GM12878 (cell line): Measurements from ENCODE around the gene RPS6KA4. TPM values are rescaled to one million over a fixed set of nuclear protein-coding genes. Genes with fewer than 3 reads are reported as not detected.

Source experiments
- ATAC-seq: fragments of 200-7000 bp; cut with Tn5 transposase; 3 replicates; pipeline ENCODE4 v1.9.1; 2020; ENCODE audit warnings: mild to moderate bottlenecking, moderate library complexity
- BruUV-seq: library from RNA; stranded (reverse); fragments of 400-500 nt; replicated peaks from 2 replicates; lab custom pipeline; 2021; lab: Mats Ljungman, UMichigan
- CTCF ChIA-PET: fragments of 300-600 bp; sonication (Branson Sonifier 250); formaldehyde crosslinking; extraction: SDS; loops from one replicate; lab custom pipeline; 2021; ENCODE audit warnings: inconsistent platforms; lab: Yijun Ruan, JAX
- POLR2A ChIA-PET: fragments of 350-600 bp; formaldehyde crosslinking; extraction: SDS; loops from one replicate; lab custom pipeline; 2021; ENCODE audit warnings: inconsistent platforms; lab: Charles Lee
- RAD21 ChIA-PET: fragments of 300-600 bp; sonication (Branson Sonifier 250); formaldehyde crosslinking; loops from one replicate; lab custom pipeline; 2023; ENCODE audit warnings: antibody characterized with exemption; ENCODE audit not compliant: unreplicated experiment; lab: Charles Lee
- SMC1A ChIA-PET: fragments of 300-600 bp; sonication (Branson Sonifier 250); formaldehyde crosslinking; loops from one replicate; lab custom pipeline; 2023; ENCODE audit not compliant: unreplicated experiment, uncharacterized antibody; lab: Charles Lee
- DNase-seq: peaks from one replicate; pipeline ENCODE4 v3.0.0-alpha.2; 2011; ENCODE audit warnings: low read depth, low spot score
- FAIRE-seq: peaks from 3 replicates; lab custom pipeline; 2011; peaks lifted over from hg19 to GRCh38; lab: Jason Lieb, UNC
- H2AFZ ChIP-seq: 2 replicates; pipeline ENCODE4 v1.6.0; 2011; ENCODE audit warnings: low read depth, low read length, control low read depth; ENCODE audit not compliant: control insufficient read depth
- H3K27ac ChIP-seq: 2 replicates; pipeline ENCODE4 v1.5.1; 2011; ENCODE audit warnings: control low read depth; ENCODE audit not compliant: control insufficient read depth, insufficient read depth
- H3K27me3 ChIP-seq, 2 experiments: replicated peaks in 1 of 2; 2 replicates each; pipeline versions ENCODE4 v1.6.0 to v1.6.1; 2011; ENCODE audit warnings: low read length in 1 of 2; ENCODE audit not compliant: control insufficient read depth in 2 of 2, insufficient read depth in 2 of 2
- H3K36me3 ChIP-seq, 2 experiments: 2 replicates each; pipeline ENCODE4 v1.5.1; 2011; ENCODE audit warnings: low read length in 1 of 2; ENCODE audit not compliant: control insufficient read depth in 2 of 2, insufficient read depth in 2 of 2
- H3K4me1 ChIP-seq: 2 replicates; pipeline ENCODE4 v1.6.1; 2011; ENCODE audit warnings: mild to moderate bottlenecking, low read length, moderate library complexity, mixed read lengths; ENCODE audit not compliant: control insufficient read depth, insufficient read depth
- H3K4me2 ChIP-seq: 2 replicates; pipeline ENCODE4 v1.6.0; 2011; ENCODE audit warnings: control low read depth; ENCODE audit not compliant: control insufficient read depth, insufficient read depth
- H3K4me3 ChIP-seq: fragments of 200-600 bp; sonication (generic); 2 replicates; pipeline ENCODE4 v1.5.1; 2016
- H3K79me2 ChIP-seq: 2 replicates; pipeline ENCODE4 v1.6.0; 2011; ENCODE audit warnings: low read length; ENCODE audit not compliant: control insufficient read depth, insufficient read depth
- H3K9ac ChIP-seq: 2 replicates; pipeline ENCODE4 v1.8.0; 2011; ENCODE audit warnings: low read length, control low read depth, mixed read lengths; ENCODE audit not compliant: control insufficient read depth, insufficient read depth
- H3K9me3 ChIP-seq: replicated peaks from 3 replicates; pipeline ENCODE4 v1.5.1; 2011; ENCODE audit warnings: mild to moderate bottlenecking, low read length; ENCODE audit not compliant: control insufficient read depth, insufficient read depth
- H4K20me1 ChIP-seq: 2 replicates; pipeline ENCODE4 v1.6.0; 2011; ENCODE audit not compliant: control insufficient read depth, insufficient read depth
- BRCA1 ChIP-seq: IDR thresholded peaks from 2 replicates; pipeline ENCODE4 v1.6.1; 2011; ENCODE audit warnings: low read depth, low read length, improper control_type of control experiment
- PML ChIP-seq: IDR thresholded peaks from 2 replicates; pipeline ENCODE4 v1.6.1; 2012; ENCODE audit warnings: low read length, inconsistent platforms
- RBBP5 ChIP-seq: fragments of 200-600 bp; sonication (generic); conservative IDR thresholded peaks from 2 replicates; pipeline ENCODE4 v1.6.1; 2016
- SP1 ChIP-seq: IDR thresholded peaks from one replicate; pipeline ENCODE4 v1.6.1; 2011; ENCODE audit warnings: low read depth, low read length
- TAF1 ChIP-seq: IDR thresholded peaks from 2 replicates; pipeline ENCODE4 v1.6.1; 2011; ENCODE audit warnings: mild to moderate bottlenecking, low read depth, low read length, borderline replicate concordance
- WGBS: methylation state at CpG from one replicate; pipeline ENCODE4 v1.1.6; 2016; ENCODE audit warnings: low lambda C conversion rate; ENCODE audit not compliant: insufficient replicate concordance, insufficient coverage; ENCODE audit errors: missing lambda C conversion rate; 5-methylcytosine and 5-hydroxymethylcytosine counted together
- in situ Hi-C: fragments of 300-500 bp; cut with MboI; formaldehyde crosslinking; loops from 9 replicates; pipeline ENCODE4 v1.14.3; 2018; ENCODE audit warnings: mixed read lengths
- intact Hi-C: fragments of 100-400 bp; cut with micrococcal nuclease; formaldehyde crosslinking; loops from one replicate; pipeline ENCODE4 v1.14.2; 2022; ENCODE audit not compliant: unreplicated experiment
- polyA plus RNA-seq, 11 experiments: library from polyadenylated mRNA; depleted of rRNA in 4 of 11; unstranded in 6 of 11; stranded (reverse) in 5 of 11; fragments of >200 nt; fragmentation: Nextera tagmentation in 4 of 11; fragmentation: Illumina TruSeq in 1 of 11; extraction: Ambion mirVana in 4 of 11; extraction: Trizol in 1 of 11; gene quantifications; 1 replicate in 1 of 11; 2 replicates in 10 of 11; pipeline versions ENCODE4 v1.2.1 to v1.2.3, GENCODE V29; 2011 to 2016; ENCODE audit warnings: inconsistent platforms in 2 of 11, missing spikeins in 2 of 11, low read depth in 1 of 11
- total RNA-seq, 4 experiments: library from RNA; depleted of rRNA in 3 of 4; stranded (reverse); fragments of >200 nt in 3 of 4; fragmentation: Illumina TruSeq in 1 of 4; extraction: Trizol in 1 of 4; gene quantifications; 2 replicates each; pipeline versions ENCODE4 v1.2.1 to v1.2.3, GENCODE V29; 2013 to 2021
- TF ChIP-seq, protein P1 (sequence below): fragments of 450-650 bp; IDR thresholded peaks from 2 replicates; pipeline ENCODE4 v1.6.1; 2016; ENCODE audit warnings: mild to moderate bottlenecking
- TF ChIP-seq, protein P2 (sequence below): IDR thresholded peaks from 2 replicates; pipeline ENCODE4 v1.6.1; 2011; ENCODE audit warnings: mild to moderate bottlenecking, low read depth, low read length, moderate library complexity; ENCODE audit not compliant: insufficient replicate concordance

Gene RPS6KA4
- total and polyA plus RNA-seq, 10 of the 15 experiments (the other 5 are each of a cell fraction or from before 2014, with no cell fraction given): 0.34 to 32.6 (median 11.3) TPM

DNA sequence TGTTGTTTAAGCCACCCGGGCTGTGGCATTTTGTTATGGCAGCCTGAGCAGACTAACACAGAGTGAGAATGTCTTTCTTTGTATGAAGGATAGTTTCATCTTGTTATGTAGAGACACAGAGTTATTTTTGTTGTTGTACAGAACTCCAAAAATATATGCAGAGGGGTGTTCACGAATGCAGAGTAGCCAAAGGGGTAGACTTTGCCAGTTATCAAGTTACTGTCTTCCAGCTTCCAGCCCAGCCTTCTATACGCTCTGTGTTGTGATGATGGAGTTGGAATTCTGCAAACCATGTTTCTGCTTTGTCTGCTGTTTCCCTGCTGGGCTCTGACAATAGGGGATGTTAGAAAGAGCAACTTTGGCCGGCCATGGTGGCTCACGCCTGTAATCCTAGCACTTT is 44.1 kb downstream of the RPS6KA4 start:
- Histone ChIP-seq H3K4me1 (no peaks in the 10 kb centered on the region), H3K4me3 (no peak overlapping the region), H2AFZ (no peak overlapping the region), H3K27ac (no peak overlapping the region), H3K79me2 (no peaks in the 10 kb centered on the region), H3K36me3 (no peaks in the 10 kb centered on the region), H3K4me2 (no peak overlapping the region), H3K9me3 (no peaks in the 10 kb centered on the region), H4K20me1 (no peaks in the 10 kb centered on the region), H3K27me3 (no peaks in the 10 kb centered on the region; a peak in 1 of 4 replicates), H3K9ac (no peak overlapping the region)
- ATAC-seq (no peak), FAIRE-seq (no peak), DNase-seq (no peak)
- intact Hi-C loops (no loop called here), in situ Hi-C loops (no loop called here)
- TF ChIP-seq, protein P1, sequence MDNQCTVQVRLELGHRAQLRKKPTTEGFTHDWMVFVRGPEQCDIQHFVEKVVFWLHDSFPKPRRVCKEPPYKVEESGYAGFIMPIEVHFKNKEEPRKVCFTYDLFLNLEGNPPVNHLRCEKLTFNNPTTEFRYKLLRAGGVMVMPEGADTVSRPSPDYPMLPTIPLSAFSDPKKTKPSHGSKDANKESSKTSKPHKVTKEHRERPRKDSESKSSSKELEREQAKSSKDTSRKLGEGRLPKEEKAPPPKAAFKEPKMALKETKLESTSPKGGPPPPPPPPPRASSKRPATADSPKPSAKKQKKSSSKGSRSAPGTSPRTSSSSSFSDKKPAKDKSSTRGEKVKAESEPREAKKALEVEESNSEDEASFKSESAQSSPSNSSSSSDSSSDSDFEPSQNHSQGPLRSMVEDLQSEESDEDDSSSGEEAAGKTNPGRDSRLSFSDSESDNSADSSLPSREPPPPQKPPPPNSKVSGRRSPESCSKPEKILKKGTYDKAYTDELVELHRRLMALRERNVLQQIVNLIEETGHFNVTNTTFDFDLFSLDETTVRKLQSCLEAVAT: no peak
- TF ChIP-seq, protein P2, sequence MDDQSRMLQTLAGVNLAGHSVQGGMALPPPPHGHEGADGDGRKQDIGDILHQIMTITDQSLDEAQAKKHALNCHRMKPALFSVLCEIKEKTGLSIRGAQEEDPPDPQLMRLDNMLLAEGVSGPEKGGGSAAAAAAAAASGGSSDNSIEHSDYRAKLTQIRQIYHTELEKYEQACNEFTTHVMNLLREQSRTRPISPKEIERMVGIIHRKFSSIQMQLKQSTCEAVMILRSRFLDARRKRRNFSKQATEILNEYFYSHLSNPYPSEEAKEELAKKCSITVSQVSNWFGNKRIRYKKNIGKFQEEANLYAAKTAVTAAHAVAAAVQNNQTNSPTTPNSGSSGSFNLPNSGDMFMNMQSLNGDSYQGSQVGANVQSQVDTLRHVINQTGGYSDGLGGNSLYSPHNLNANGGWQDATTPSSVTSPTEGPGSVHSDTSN: no peak
- TF ChIP-seq TAF1: no peak
- no peak for TF ChIP-seq BRCA1
- TF ChIP-seq RBBP5: no peak
- no peak for TF ChIP-seq SP1
- no peak for TF ChIP-seq PML
- POLR2A ChIA-PET: no interaction called here
- SMC1A ChIA-PET: no interaction called here
- no TSS peak for BruUV-seq
- CTCF ChIA-PET: no interaction called here
- WGBS: 10% methylated on average over 5 of the region's 5 CpGs
- RAD21 ChIA-PET: no interaction called here
